Esophagus (tissue), 2 donors: ENCODE data around the gene MRPS31. TPM values are rescaled to one million over a fixed set of nuclear protein-coding genes. Genes with fewer than 3 reads are reported as not detected.
"Not testable (repeated sequence)": the region's sequence is repeated elsewhere in the genome, so short reads cannot be mapped to it uniquely, and the experiment has no call there.

ENCODE experiments used
- H3K27ac ChIP-seq, 2 donors: one replicate each; pipeline ENCODE4 v1.5.1; 2013; ENCODE audit warnings: low read depth in 2 of 2, mild to moderate bottlenecking in 2 of 2, inconsistent platforms in 1 of 2, low read length in 1 of 2, moderate library complexity in 1 of 2
- H3K27me3 ChIP-seq, 2 donors: one replicate each; pipeline ENCODE4 v1.6.1; 2013; ENCODE audit warnings: low read length in 2 of 2, control low read depth in 1 of 2, mild to moderate bottlenecking in 1 of 2; ENCODE audit not compliant: insufficient read depth in 2 of 2, control insufficient read depth in 1 of 2
- H3K36me3 ChIP-seq, 2 donors: one replicate each; pipeline ENCODE4 v1.6.1; 2013; ENCODE audit warnings: low read length in 1 of 2; ENCODE audit not compliant: control insufficient read depth in 2 of 2, insufficient read depth in 2 of 2
- H3K4me1 ChIP-seq, 2 donors: one replicate each; pipeline ENCODE4 v1.6.1; 2013; ENCODE audit warnings: low read length in 1 of 2; ENCODE audit not compliant: control insufficient read depth in 2 of 2, insufficient read depth in 2 of 2
- H3K4me3 ChIP-seq, 2 donors: one replicate each; pipeline ENCODE4 v1.5.1; 2013; ENCODE audit warnings: low read length in 2 of 2, mild to moderate bottlenecking in 2 of 2, low read depth in 1 of 2, moderate library complexity in 1 of 2
- H3K9me3 ChIP-seq, 2 donors: one replicate each; pipeline ENCODE4 v1.6.1; 2013; ENCODE audit warnings: mild to moderate bottlenecking in 2 of 2, low read depth in 1 of 2, low read length in 1 of 2, moderate library complexity in 1 of 2; ENCODE audit not compliant: control insufficient read depth in 2 of 2, insufficient read depth in 1 of 2
- WGBS, 2 donors: extraction: QIAGEN DNeasy Blood & Tissue Kit; methylation state at CpG; one replicate each; pipeline ENCODE4 v1.1.7; 2013; 5-methylcytosine and 5-hydroxymethylcytosine counted together
- polyA plus RNA-seq, 2 donors: library from polyadenylated mRNA; stranded (reverse); fragments of 200-250 nt; gene quantifications; one replicate each; pipeline ENCODE4 v1.2.3, GENCODE V29; 2013
- donor health status: healthy with polysubstance abuse.
- donor health status: Bipolar disorder and iron deficiency.

Gene MRPS31
- polyA plus RNA-seq, 2 donors: 18.6 to 33.4 TPM

DNA sequence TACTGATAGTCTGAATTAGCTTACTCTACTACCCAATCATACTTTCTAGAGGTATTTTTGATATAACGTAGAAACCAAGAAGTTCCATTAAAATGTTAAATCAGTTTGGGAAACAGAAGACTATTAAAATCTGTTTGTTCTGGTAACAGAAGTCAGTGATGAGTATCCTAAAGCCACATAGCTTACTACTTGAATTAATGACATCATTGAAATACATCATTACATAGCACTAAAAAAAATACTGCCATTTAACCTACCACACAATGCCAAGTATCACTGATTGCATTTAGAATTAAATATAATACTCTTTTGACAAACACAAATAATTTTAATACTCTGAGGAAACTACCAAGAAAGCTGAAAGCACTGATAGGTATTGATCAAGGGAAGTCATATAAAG, 5.4 kb downstream of the MRPS31 start:
- 92 to 94% methylated on average over 1 of the region's 1 CpG for WGBS, 2 donors
- Histone ChIP-seq H3K9me3 (no peaks in the 10 kb centered on the region), H3K4me3 (no peak overlapping the region), H3K27ac (no peak overlapping the region), H3K27me3 (no peaks in the 10 kb centered on the region), H3K4me1 (no peaks in the 10 kb centered on the region), H3K36me3 (peaks cover 0 to 4% of the 10 kb centered on the region in 2 donors)

DNA sequence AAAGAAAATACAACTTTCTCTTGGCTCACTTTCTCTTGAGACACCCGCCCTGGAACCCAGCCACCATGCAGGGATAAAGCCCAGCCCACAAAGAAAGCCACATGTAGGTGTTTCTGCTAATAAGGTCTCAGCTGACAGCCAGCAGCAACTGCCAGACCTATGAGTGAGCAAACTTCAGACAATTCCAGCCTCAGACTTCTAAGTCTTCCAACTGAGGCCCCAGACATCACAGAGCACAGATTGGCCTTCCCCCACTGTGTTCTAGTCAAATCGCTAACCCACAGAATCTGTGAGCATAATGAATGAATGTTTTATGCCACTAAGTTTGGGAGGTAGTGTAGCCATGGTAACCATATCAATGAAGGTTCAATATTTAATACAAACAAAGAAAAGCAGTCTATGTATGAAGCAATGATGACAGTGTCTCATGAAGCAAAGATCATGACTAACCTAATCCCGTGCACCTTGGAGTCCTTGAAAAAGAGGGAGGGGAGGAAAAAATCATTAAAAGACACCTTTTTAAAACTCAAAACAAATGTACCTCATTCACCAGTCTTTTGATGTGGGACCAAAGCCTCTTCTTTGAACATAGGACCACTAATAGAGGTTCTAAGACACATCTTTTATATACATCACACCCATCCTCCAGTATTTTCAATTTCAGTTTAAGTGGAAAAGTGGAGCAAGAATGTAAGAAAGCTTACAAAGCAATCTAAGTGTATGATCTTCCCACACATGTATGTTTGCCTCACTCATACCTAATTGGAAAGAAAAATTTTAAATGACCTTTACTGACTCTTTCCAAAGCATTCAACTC, 6.2 kb downstream of the MRPS31 start:
- WGBS, 2 donors: 56 to 64% methylated on average over 3 of the region's 3 CpGs
- H3K27me3 ChIP-seq: no peaks in the 10 kb centered on the region

DNA sequence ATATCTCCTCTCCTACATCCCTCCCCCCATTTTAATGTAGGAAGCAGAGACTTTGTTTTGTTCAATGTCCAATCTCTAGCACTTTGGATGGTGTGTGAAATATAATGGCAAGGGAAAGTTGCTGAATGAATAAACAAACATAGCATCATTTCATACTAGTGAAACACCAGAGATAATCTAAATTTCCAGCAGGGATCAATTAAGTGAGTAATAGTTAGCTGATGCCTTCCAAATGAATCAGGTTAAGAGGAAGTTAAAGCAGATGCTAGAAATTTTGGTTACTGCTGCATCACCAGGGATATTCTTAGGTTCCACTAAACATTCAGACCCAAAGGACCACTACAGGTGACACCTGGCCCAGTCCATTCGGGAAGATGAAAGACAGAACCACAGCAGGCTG, 8.1 kb downstream of the MRPS31 start:
- Histone ChIP-seq H3K4me3 (no peak overlapping the region), H3K27me3 (no peaks in the 10 kb centered on the region), H3K36me3 (peaks cover 0 to 4% of the 10 kb centered on the region in 2 donors), H3K4me1 (no peaks in the 10 kb centered on the region), H3K27ac (no peak overlapping the region), H3K9me3 (no peaks in the 10 kb centered on the region)
- WGBS, 2 donors: 76 to 90% methylated on average over 1 of the region's 1 CpG

More for the DNA sequence above, 6.2 kb downstream of the MRPS31 start:
- H3K4me1 ChIP-seq: no peaks in the 10 kb centered on the region
- no peaks in the 10 kb centered on the region for H3K9me3 ChIP-seq
- no peak overlapping the region for H3K27ac ChIP-seq
- no peak overlapping the region for H3K4me3 ChIP-seq
- H3K36me3 ChIP-seq: peaks cover 0 to 4% of the 10 kb centered on the region in 2 donors

DNA sequence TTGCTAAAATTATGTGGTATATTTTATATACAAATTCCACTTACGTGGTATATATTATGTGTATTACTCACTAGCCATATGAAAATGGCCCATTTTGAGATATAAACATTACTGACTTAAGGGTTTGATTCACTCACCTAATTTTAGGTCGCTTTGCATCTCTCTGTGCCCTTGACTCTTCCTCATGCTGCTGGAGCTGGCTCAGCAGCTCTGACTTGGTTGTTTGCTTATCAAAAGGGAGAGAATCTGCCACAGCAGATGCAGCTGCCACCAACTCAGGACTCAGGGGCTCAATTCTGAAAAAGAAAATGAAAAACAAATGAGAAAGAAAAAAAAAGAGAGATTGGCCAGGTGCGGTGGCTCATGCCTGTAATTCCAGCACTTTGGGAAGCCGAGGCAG, 12.2 kb downstream of the MRPS31 start:
- no peaks in the 10 kb centered on the region for H3K9me3 ChIP-seq
- no peak overlapping the region for H3K4me3 ChIP-seq
- no peak overlapping the region for H3K27ac ChIP-seq
- no peaks in the 10 kb centered on the region for H3K27me3 ChIP-seq
- WGBS, 2 donors: 94 to 95% methylated on average over 4 of the region's 4 CpGs
- H3K36me3 ChIP-seq: peaks cover 0 to 2% of the 10 kb centered on the region in 2 donors
- no peaks in the 10 kb centered on the region for H3K4me1 ChIP-seq

DNA sequence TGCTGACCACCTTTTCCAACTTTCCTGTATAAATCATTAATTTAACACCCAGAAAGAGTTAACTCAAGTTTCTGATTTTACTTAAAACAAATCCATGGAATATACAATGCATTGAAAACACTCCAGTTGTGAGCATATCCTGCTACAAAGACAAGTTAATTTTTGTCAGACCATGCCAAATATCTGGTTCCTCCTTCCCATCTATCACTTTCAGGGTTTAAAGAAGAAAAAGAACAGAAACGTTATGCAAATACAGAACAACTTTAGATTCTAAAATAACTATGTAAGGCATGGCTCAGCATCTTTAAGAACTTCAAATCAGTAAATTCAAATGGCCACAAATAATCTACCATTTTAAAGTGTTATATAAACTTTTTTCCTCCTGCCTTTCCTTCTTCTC, 14.9 kb downstream of the MRPS31 start:
- 51 to 67% methylated on average over 1 of the region's 1 CpG for WGBS, 2 donors

DNA sequence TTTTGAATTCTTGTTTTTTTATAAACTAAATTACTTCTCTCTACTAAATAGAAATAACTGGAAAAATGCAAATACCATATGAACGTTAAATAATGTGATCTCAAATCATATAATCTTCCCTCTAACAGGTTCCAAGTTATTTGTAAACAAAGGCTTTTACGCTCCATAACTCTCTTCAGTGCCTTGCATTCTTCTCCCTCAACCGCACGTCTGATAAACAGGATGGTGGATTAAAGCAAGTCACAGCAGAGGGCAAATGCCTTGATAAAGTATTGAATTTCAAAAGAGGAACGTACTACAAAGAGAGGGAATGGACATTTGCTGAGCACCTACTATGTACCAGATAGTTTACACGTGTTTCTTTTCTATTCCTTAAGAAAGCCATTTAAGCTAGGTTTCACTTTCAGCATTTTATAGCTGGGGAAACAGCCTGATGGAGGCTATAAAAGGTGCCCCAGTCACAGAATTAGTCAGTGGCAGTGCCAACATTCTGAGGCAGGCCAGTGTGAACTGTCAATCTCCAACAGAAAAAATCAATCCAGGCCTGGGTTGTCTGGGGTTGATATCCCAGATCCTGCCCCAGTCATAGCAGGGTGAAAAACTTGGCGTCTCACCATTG, 15.8 kb downstream of the MRPS31 start:
- no peaks in the 10 kb centered on the region for H3K4me1 ChIP-seq
- 72 to 75% methylated on average over 7 of the region's 7 CpGs for WGBS, 2 donors
- H3K27me3 ChIP-seq: no peaks in the 10 kb centered on the region
- H3K27ac ChIP-seq: no peak overlapping the region
- peaks cover 4% of the 10 kb centered on the region in 2 donors for H3K36me3 ChIP-seq
- no peaks in the 10 kb centered on the region for H3K9me3 ChIP-seq
- H3K4me3 ChIP-seq: no peak overlapping the region

More for the DNA sequence above, 14.9 kb downstream of the MRPS31 start:
- H3K36me3 ChIP-seq: peaks cover 4% of the 10 kb centered on the region in 2 donors
- no peaks in the 10 kb centered on the region for H3K9me3 ChIP-seq
- H3K4me3 ChIP-seq: no peak overlapping the region
- no peak overlapping the region for H3K27ac ChIP-seq
- no peaks in the 10 kb centered on the region for H3K27me3 ChIP-seq
- H3K4me1 ChIP-seq: no peaks in the 10 kb centered on the region

DNA sequence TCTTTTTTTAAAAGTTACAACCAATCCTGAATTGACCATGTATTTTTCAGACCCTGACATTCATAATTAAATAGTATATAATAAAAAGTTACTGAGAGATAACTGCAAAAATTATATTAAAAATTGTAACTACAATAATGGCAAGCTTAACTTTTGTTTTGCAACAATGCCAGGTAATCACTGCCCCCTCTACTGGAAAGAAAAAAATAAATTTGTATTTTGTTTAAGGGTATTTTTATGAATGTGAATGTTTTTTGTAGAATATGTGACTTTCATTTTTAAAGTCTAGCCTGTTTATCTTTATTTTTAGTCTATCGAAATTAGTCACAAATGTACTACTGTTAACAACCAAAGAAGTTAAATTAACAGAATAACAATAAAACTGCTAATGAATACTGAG, 21.7 kb downstream of the MRPS31 start:
- Histone ChIP-seq H3K4me3 (no peak overlapping the region), H3K27ac (no peak overlapping the region), H3K4me1 (no peaks in the 10 kb centered on the region), H3K27me3 (no peaks in the 10 kb centered on the region), H3K36me3 (peaks cover 4% of the 10 kb centered on the region in 2 donors), H3K9me3 (no peaks in the 10 kb centered on the region)
- 87 to 93% methylated on average over 1 of the region's 1 CpG for WGBS, 2 donors

DNA sequence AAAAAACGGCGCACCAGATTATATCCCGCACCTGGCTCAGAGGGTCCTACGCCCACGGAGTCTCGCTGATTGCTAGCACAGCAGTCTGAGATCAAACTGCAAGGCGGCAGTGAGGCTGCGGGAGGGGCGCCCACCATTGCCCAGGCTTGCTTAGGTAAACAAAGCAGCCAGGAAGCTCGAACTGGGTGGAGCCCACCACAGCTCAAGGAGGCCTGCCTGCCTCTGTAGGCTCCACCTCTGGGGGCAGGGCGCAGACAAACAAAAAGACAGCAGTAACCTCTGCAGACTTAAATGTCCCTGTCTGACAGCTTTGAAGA, 35.8 kb downstream of the MRPS31 start:
- not testable (repeated sequence) for H3K9me3 ChIP-seq, H3K27ac ChIP-seq, H3K4me1 ChIP-seq, H3K27me3 ChIP-seq, H3K36me3 ChIP-seq
- WGBS, 2 donors: 33 to 44% methylated on average over 6 to 11 of the region's 11 CpGs
- H3K4me3 ChIP-seq: peak overlapping the region; percentile 11 to 24

DNA sequence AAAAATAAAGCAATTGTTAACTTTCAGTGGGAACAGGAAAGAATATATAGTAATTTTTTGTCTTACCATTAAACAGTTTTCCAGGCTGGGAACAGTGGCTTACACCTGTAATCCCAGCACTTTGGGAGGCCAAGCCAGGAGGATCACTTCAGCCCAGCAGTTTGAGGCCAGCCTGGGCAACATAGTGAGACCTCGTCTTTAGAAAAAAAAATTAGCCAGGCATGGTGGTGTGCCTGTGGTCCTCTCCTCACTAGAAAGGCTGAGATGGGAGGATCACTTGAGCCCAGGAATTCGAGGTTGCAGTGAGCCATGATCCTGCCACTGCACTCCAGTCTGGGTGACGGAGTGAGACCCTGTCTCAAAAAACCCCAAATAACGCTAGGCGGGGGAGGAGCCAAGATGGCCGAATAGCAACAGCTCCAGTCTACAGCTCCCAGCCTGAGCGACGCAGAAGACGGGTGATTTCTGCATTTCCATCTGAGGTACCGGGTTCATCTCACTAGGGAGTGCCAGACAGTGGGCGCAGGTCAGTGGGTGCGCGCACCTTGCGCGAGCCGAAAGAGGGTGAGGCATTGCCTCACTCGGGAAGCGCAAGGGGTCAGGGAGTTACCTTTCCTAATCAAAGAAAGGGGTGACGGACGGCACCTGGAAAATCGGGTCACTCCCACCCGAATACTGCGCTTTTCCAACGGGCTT, 36.3 kb downstream of the MRPS31 start:
- H3K36me3 ChIP-seq, H3K27me3 ChIP-seq, H3K9me3 ChIP-seq, H3K4me1 ChIP-seq: not testable (repeated sequence)
- H3K27ac ChIP-seq: peak overlapping the region in 1 of 2 donors; percentile 55
- 57 to 61% methylated on average over 23 to 24 of the region's 24 CpGs for WGBS, 2 donors
- peak overlapping the region; percentile 22 to 24 for H3K4me3 ChIP-seq
